ENCODE measurements around the gene CCDC51.

CCDC51 gene

DNA sequence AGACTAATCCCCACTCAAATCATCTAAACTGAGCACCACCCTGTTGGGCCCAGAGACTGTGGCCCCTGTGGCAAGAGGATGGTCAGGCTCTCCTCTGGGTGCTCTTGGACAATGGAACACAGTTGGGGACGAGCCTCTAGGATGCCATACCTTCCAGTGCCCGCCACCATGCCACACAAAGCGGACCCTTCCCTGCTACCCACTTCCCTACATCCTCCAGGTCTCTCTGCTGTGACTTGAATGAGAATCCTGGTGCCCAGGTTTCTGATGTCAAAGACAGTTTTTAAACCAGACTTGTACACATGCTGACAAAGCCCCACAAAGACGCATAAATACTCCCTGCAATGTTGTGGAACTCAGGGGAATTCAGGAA is 4.7 kb downstream of the CCDC51 start:
- Histone ChIP-seq H3K27me3 (no peaks in the 10 kb centered on the region), H3K27ac (peak overlapping the region; percentile 93 to 99), H3K4me3 (no peak overlapping the region), H3K4me1 (peaks cover 5 to 52% (median 39%) of the 10 kb centered on the region in 4 donors), H3K9me3 (no peaks in the 10 kb centered on the region), H3K36me3 (peaks cover 0 to 15% (median 0%) of the 10 kb centered on the region in 3 donors)
- no peak for DNase-seq
- intact Hi-C loops (cut with DNase I; ENCODE audit: low total_unique reads): loop anchor here (10.0 kb wide), 2 partner anchors 130 to 200 kb away; partner anchors contain the start of gene NME6
- TF ChIP-seq, protein P1, sequence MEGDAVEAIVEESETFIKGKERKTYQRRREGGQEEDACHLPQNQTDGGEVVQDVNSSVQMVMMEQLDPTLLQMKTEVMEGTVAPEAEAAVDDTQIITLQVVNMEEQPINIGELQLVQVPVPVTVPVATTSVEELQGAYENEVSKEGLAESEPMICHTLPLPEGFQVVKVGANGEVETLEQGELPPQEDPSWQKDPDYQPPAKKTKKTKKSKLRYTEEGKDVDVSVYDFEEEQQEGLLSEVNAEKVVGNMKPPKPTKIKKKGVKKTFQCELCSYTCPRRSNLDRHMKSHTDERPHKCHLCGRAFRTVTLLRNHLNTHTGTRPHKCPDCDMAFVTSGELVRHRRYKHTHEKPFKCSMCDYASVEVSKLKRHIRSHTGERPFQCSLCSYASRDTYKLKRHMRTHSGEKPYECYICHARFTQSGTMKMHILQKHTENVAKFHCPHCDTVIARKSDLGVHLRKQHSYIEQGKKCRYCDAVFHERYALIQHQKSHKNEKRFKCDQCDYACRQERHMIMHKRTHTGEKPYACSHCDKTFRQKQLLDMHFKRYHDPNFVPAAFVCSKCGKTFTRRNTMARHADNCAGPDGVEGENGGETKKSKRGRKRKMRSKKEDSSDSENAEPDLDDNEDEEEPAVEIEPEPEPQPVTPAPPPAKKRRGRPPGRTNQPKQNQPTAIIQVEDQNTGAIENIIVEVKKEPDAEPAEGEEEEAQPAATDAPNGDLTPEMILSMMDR (IDR thresholded peaks at IDR 0.05): no peak

DNA sequence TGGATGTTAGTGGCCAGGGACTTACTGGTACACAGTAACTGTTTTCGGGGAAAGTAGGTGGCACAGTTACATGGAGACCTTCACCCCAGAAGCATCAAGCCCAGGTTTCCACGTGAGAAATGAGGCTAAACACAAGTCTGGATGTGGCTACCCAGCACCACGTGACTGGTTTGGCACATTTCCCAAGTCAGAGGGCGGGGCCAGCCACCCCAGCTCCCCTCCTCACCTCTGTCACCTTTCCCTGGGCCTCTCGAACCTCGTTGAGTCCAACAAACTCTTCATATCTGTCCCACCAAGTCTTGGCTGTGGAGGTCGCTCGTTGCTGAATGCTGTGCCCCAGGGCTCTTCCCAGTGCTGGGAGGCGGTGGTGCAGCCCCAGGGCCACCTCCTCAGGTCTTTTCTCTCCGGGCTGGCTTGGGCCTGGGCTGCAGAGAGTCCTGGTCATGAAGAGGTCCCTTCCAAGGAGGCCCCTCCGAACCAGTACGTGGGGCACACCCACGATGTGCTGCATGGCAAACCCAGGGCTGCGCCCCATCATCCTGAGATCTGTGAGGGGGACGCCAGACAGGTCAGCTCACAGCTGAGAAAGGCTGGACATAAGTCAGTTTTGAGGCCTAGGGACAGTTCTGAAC is 5.2 kb downstream of the CCDC51 start:
- TF ChIP-seq, protein P1 (IDR thresholded peaks at IDR 0.05): no peak
- peaks cover 5 to 55% (median 42%) of the 10 kb centered on the region in 4 donors for H3K4me1 ChIP-seq
- no peaks in the 10 kb centered on the region for H3K27me3 ChIP-seq
- no peak overlapping the region for H3K4me3 ChIP-seq
- peaks cover 0 to 15% (median 0%) of the 10 kb centered on the region in 3 donors for H3K36me3 ChIP-seq
- intact Hi-C loops (cut with DNase I; ENCODE audit: low total_unique reads): loop anchor here (10.0 kb wide), 2 partner anchors 130 to 200 kb away; partner anchors contain the start of gene NME6
- H3K27ac ChIP-seq: peak overlapping the region; percentile 93 to 99
- peak; percentile 20 to 64 for DNase-seq
- H3K9me3 ChIP-seq: no peaks in the 10 kb centered on the region

DNA sequence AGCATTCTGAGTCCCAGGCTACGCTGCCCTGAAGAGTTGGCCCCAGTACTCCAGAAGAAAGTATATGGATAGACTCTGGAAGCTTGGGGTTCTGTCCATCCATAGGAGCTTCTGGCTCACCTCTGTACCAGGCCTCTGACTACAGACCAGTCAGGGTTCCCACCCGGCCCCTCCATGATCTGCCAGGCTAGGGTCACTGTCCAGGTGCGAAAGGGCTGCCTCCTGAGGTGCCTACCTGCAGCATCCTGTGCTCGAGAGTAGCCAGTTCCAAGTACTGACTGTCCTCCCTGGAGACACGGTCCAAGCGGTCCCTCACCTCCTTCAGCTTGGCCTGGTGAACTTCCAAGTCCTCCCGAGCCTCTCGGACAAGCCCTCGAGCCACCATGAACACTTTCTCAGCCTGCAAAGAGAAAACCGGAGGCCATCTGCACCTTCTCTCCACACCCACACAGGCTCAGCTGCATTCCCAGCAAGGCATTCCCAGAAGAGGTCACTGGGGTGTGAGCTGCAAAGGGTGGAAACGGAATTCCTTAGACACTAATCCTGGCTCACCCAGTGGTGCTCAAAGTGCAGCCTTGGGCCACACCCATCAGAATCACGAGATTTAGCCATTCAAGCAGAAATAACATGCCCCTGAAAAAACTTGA is 6.3 kb downstream of the CCDC51 start:
- TF ChIP-seq, protein P1 (IDR thresholded peaks at IDR 0.05): no peak
- Histone ChIP-seq H3K4me3 (peak overlapping the region; percentile 10 to 15), H3K36me3 (peaks cover 0 to 15% (median 0%) of the 10 kb centered on the region in 3 donors), H3K4me1 (peaks cover 0 to 49% (median 36%) of the 10 kb centered on the region in 4 donors), H3K9me3 (no peaks in the 10 kb centered on the region), H3K27ac (peak overlapping the region; percentile 93 to 99), H3K27me3 (no peaks in the 10 kb centered on the region)
- intact Hi-C loops (cut with DNase I; ENCODE audit: low total_unique reads): loop anchor here (10.0 kb wide), 2 partner anchors 129 to 199 kb away; partner anchors contain the start of gene NME6
- DNase-seq: peak; percentile 67 to 73

- Histone ChIP-seq H3K9me3 (no peaks in the 10 kb centered on the region), H3K27ac (peak overlapping the region; percentile 93 to 99), H3K4me3 (no peak overlapping the region), H3K36me3 (peaks cover 0 to 15% (median 0%) of the 10 kb centered on the region in 3 donors), H3K27me3 (no peaks in the 10 kb centered on the region), H3K4me1 (peaks cover 0 to 58% (median 42%) of the 10 kb centered on the region in 4 donors)
- intact Hi-C loops (cut with DNase I; ENCODE audit: low total_unique reads): loop anchor here (10.0 kb wide), 2 partner anchors 128 to 198 kb away; partner anchors contain the start of gene NME6
- peak; percentile 18 to 63 for DNase-seq
- TF ChIP-seq, protein P1 (IDR thresholded peaks at IDR 0.05): no peak
These were observed 7.2 kb downstream of the CCDC51 start for GRCh38 chr3:48432411-48433371.

All from tibial artery (tissue), 4 donors.